ENCODE data around the gene SUV39H2. TPM values are rescaled to one million over a fixed set of nuclear protein-coding genes. Genes with fewer than 3 reads are reported as not detected.

Gene SUV39H2
- total and polyA plus RNA-seq, 10 of the 15 experiments (the other 5 are each of a cell fraction or from before 2014, with no cell fraction given), result 24.3 to 41.1 (median 30.0) TPM

GRCh38 chr10:14878266-14879123, at the start of gene SUV39H2 (continued):
- TF ChIP-seq ZBTB40 (IDR thresholded peaks at IDR 0.05; ENCODE audit: borderline replicate concordance), result peak; percentile 41; the same call in 1 of the 2 replicates
- TF ChIP-seq NR2F1 (conservative IDR thresholded peaks at IDR 0.05), result 0 out of 2 replicates have a peak, but pooled peaks have one; percentile 41
- TF ChIP-seq POU2F2 (IDR thresholded peaks at IDR 0.05; ENCODE audit: borderline replicate concordance, low read depth, low read length), result 0 out of 3 replicates have a peak, but pooled peaks have one; percentile 6
- TF ChIP-seq RFX5 (IDR thresholded peaks at IDR 0.05; ENCODE audit: low read depth, low read length), result no peak
- peak; percentile 50; the same call in 1 of the 2 replicates for TF ChIP-seq TCF3 (IDR thresholded peaks at IDR 0.05; ENCODE audit: borderline replicate concordance, insufficient read depth, low read depth, low read length)
- TF ChIP-seq DPF2 (IDR thresholded peaks at IDR 0.05), result 0 out of 2 replicates have a peak, but pooled peaks have one; percentile 72
- no peak for TF ChIP-seq NFIC (IDR thresholded peaks at IDR 0.05; ENCODE audit: low read depth, low read length)
- 0 out of 2 replicates have a peak, but pooled peaks have one; percentile 47 for TF ChIP-seq ZNF592 (IDR thresholded peaks at IDR 0.05)
- TF ChIP-seq SUPT20H (IDR thresholded peaks at IDR 0.05; ENCODE audit: borderline replicate concordance, control insufficient read depth, low read depth, low read length), result no peak
- peak; percentile 89 for TF ChIP-seq CREB1 (IDR thresholded peaks at IDR 0.05; ENCODE audit: low read depth)
- no peak for TF ChIP-seq JUNB (IDR thresholded peaks at IDR 0.05)
- TF ChIP-seq TAF1 (IDR thresholded peaks at IDR 0.05; ENCODE audit: borderline replicate concordance, low read depth, low read length), result peak; percentile 88
- TF ChIP-seq ASH2L (IDR thresholded peaks at IDR 0.05; ENCODE audit: borderline replicate concordance, low read depth), result peak; percentile 89; the same call in 1 of the 2 replicates
- TF ChIP-seq CREM (IDR thresholded peaks at IDR 0.05; ENCODE audit: low read depth), result peak; percentile 89
- no peak for TF ChIP-seq CTCF (IDR thresholded peaks at IDR 0.05 in 2 of 3, conservative IDR thresholded peaks at IDR 0.05 in 1 of 3; ENCODE audit: control insufficient read depth in 2 of 3, extremely low read depth in 1 of 3, insufficient read depth in 1 of 3, low read depth in 3 of 3, low read length in 3 of 3)
- peak; percentile 61 for TF ChIP-seq NBN (IDR thresholded peaks at IDR 0.05)
- no peak for TF ChIP-seq FOS (IDR thresholded peaks at IDR 0.05; ENCODE audit: borderline replicate concordance, extremely low read depth, insufficient read length)

All from GM12878 (cell line).